K562 (cell line): Measurements from ENCODE around the gene FAM174C. TPM values are rescaled to one million over a fixed set of nuclear protein-coding genes. Genes with fewer than 3 reads are reported as not detected.

Source experiments
- NONO ChIP-seq, 2 experiments: fragments of 200-400 bp in 1 of 2; fragments of 450-650 bp in 1 of 2; formaldehyde crosslinking in 1 of 2; IDR thresholded peaks; 2 replicates each; pipeline ENCODE4 v1.6.1; 2017; ENCODE audit warnings: low read depth in 2 of 2, mild to moderate bottlenecking in 2 of 2, moderate library complexity in 2 of 2, low read length in 1 of 2
- PRPF4 ChIP-seq: fragments of 200-400 bp; formaldehyde crosslinking; IDR thresholded peaks from one replicate; pipeline ENCODE4 v1.6.1; 2017; ENCODE audit warnings: low read length, low read depth, mild to moderate bottlenecking; ENCODE audit not compliant: insufficient read depth, poor library complexity, severe bottlenecking
- RBBP5 ChIP-seq: fragments of 200-600 bp; sonication (generic); IDR thresholded peaks from 2 replicates; pipeline ENCODE4 v1.6.1; 2012; ENCODE audit warnings: borderline replicate concordance, mild to moderate bottlenecking, low read length, control low read depth, inconsistent platforms; ENCODE audit not compliant: insufficient read depth, poor library complexity, severe bottlenecking
- RUNX1 ChIP-seq: sonication (generic); IDR thresholded peaks from 2 replicates; pipeline ENCODE4 v1.6.1; 2016; ENCODE audit warnings: antibody characterized with exemption, low read depth
- TAF1 ChIP-seq: IDR thresholded peaks from 2 replicates; pipeline ENCODE4 v1.6.1; 2011; ENCODE audit warnings: mild to moderate bottlenecking, low read length, moderate library complexity; ENCODE audit not compliant: insufficient read depth, control insufficient read depth, severe bottlenecking; ENCODE audit errors: extremely low read depth
- TBL1XR1 ChIP-seq, 2 experiments: IDR thresholded peaks; 2 replicates each; pipeline ENCODE4 v1.6.1; 2012; ENCODE audit warnings: improper control_type of control experiment in 2 of 2, low read length in 2 of 2, mild to moderate bottlenecking in 1 of 2
- ZNF143 ChIP-seq: sonication (generic); formaldehyde crosslinking; IDR thresholded peaks from 2 replicates; pipeline ENCODE4 v1.9.0; 2022; ENCODE audit warnings: mild to moderate bottlenecking, missing genetic modification reagents
- ZNF766 ChIP-seq: fragments of 200-800 bp; sonication (Bioruptor generic); conservative IDR thresholded peaks from 2 replicates; pipeline ENCODE4 v1.6.1; 2016; ENCODE audit warnings: missing genetic modification characterization, missing compliant biosample characterization
- polyA plus RNA-seq, 8 experiments: library from polyadenylated mRNA; depleted of rRNA in 4 of 8; stranded (reverse) in 5 of 8; unstranded in 3 of 8; fragments of >200 nt; fragmentation: Nextera tagmentation in 2 of 8; fragmentation: Illumina TruSeq in 1 of 8; extraction: Ambion mirVana in 2 of 8; extraction: Trizol in 1 of 8; gene quantifications; 2 replicates each; pipeline versions ENCODE4 v1.2.1 to v1.2.3, GENCODE V29; 2011 to 2014; ENCODE audit warnings: inconsistent platforms in 1 of 8, missing spikeins in 1 of 8
- total RNA-seq, 7 experiments: library from RNA; depleted of rRNA in 6 of 7; stranded (reverse); fragments of >200 nt in 6 of 7; fragmentation: Illumina TruSeq in 2 of 7; extraction: Trizol in 2 of 7; gene quantifications; 2 replicates each; pipeline versions ENCODE4 v1.2.1 to v1.2.3, GENCODE V29; 2011 to 2021; ENCODE audit warnings: low replicate concordance in 1 of 7
- TF ChIP-seq, protein P1 (sequence below), 2 experiments: fragments of 450-650 bp; formaldehyde crosslinking in 1 of 2; IDR thresholded peaks; 2 replicates each; pipeline versions ENCODE4 v1.4.0 to v1.6.1; 2014 to 2020; ENCODE audit warnings: mild to moderate bottlenecking in 2 of 2, borderline replicate concordance in 1 of 2, low read depth in 1 of 2
- TF ChIP-seq, protein P2 (sequence below), 2 experiments: IDR thresholded peaks; 2 replicates each; pipeline ENCODE4 v1.6.1; 2012; ENCODE audit warnings: improper control_type of control experiment in 2 of 2, low read depth in 2 of 2, low read length in 2 of 2, borderline replicate concordance in 1 of 2

The FAM174C gene
- total and polyA plus RNA-seq, 9 of the 15 experiments (the other 6 are each of a cell fraction or from before 2014, with no cell fraction given): 0.66 to 89.6 (median 20.3) TPM

DNA sequence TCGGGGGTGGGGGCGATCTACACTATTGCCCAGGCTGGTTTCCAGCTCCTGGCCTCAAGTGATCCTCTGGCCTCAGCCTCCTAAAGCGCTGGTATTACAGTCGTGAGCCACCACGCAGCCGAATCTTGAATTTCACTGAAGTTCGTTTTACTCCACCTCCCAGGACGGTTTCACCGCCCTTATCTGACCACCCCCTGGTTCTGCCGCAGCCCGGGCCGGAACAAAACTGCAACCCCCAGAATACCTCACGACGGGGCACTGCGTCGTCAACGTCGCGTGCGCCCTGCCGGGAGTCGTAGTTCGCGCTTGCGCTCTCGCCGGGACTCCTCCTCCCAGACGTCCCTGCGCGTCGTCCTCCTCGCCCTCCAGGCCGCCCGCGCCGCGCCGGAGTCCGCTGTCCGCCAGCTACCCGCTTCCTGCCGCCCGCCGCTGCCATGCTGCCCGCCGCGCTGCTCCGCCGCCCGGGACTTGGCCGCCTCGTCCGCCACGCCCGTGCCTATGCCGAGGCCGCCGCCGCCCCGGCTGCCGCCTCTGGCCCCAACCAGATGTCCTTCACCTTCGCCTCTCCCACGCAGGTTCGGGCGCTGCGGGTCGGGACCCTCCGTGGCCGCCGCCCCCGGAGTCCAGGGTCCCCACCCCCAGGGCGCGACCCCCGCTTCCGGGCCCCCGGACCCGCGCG, 33.8 kb upstream of the FAM174C start, which contains the start of gene ATP5F1D (continued):
- TF ChIP-seq, protein P1, sequence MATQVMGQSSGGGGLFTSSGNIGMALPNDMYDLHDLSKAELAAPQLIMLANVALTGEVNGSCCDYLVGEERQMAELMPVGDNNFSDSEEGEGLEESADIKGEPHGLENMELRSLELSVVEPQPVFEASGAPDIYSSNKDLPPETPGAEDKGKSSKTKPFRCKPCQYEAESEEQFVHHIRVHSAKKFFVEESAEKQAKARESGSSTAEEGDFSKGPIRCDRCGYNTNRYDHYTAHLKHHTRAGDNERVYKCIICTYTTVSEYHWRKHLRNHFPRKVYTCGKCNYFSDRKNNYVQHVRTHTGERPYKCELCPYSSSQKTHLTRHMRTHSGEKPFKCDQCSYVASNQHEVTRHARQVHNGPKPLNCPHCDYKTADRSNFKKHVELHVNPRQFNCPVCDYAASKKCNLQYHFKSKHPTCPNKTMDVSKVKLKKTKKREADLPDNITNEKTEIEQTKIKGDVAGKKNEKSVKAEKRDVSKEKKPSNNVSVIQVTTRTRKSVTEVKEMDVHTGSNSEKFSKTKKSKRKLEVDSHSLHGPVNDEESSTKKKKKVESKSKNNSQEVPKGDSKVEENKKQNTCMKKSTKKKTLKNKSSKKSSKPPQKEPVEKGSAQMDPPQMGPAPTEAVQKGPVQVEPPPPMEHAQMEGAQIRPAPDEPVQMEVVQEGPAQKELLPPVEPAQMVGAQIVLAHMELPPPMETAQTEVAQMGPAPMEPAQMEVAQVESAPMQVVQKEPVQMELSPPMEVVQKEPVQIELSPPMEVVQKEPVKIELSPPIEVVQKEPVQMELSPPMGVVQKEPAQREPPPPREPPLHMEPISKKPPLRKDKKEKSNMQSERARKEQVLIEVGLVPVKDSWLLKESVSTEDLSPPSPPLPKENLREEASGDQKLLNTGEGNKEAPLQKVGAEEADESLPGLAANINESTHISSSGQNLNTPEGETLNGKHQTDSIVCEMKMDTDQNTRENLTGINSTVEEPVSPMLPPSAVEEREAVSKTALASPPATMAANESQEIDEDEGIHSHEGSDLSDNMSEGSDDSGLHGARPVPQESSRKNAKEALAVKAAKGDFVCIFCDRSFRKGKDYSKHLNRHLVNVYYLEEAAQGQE (IDR thresholded peaks at IDR 0.05; ENCODE audit: borderline replicate concordance): no peak; the same call in 1 of the 2 replicates
- TF ChIP-seq, protein P1 (CRISPR knock-in tag; IDR thresholded peaks at IDR 0.05; ENCODE audit: low read depth): peak; percentile 28; the same call in 1 of the 2 replicates
- TF ChIP-seq, protein P2, sequence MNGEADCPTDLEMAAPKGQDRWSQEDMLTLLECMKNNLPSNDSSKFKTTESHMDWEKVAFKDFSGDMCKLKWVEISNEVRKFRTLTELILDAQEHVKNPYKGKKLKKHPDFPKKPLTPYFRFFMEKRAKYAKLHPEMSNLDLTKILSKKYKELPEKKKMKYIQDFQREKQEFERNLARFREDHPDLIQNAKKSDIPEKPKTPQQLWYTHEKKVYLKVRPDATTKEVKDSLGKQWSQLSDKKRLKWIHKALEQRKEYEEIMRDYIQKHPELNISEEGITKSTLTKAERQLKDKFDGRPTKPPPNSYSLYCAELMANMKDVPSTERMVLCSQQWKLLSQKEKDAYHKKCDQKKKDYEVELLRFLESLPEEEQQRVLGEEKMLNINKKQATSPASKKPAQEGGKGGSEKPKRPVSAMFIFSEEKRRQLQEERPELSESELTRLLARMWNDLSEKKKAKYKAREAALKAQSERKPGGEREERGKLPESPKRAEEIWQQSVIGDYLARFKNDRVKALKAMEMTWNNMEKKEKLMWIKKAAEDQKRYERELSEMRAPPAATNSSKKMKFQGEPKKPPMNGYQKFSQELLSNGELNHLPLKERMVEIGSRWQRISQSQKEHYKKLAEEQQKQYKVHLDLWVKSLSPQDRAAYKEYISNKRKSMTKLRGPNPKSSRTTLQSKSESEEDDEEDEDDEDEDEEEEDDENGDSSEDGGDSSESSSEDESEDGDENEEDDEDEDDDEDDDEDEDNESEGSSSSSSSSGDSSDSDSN (IDR thresholded peaks at IDR 0.05; ENCODE audit: borderline replicate concordance in 1 of 2, low read depth in 2 of 2, low read length in 2 of 2): 0 out of 4 replicates have a peak, but pooled peaks of 1 of the 2 experiments have one; percentile 27
- TF ChIP-seq TAF1 (peak; percentile 57), PRPF4 (no peak), ZNF766 (CRISPR knock-in tag) (peak; percentile 87), RUNX1 (no peak), ZNF143 (peak; percentile 93), RBBP5 (peak; percentile 29), NONO (IDR thresholded peaks at IDR 0.05; ENCODE audit: low read depth in 2 of 2, low read length in 1 of 2) (peak in 1 of 2 experiments; percentile 76; a peak in 2 of 4 replicates), TBL1XR1 (IDR thresholded peaks at IDR 0.05; ENCODE audit: low read length in 2 of 2) (peak in 1 of 2 experiments; percentile 75; a peak in 2 of 4 replicates)
